Measurements from ENCODE around the gene HDAC4. TPM values are rescaled to one million over a fixed set of nuclear protein-coding genes. Genes with fewer than 3 reads are reported as not detected.

Gene HDAC4
- total and polyA plus RNA-seq, 2 donors (not counting 1 experiment from before 2014, with no cell fraction given), result 13.5 to 46.0 TPM

DNA sequence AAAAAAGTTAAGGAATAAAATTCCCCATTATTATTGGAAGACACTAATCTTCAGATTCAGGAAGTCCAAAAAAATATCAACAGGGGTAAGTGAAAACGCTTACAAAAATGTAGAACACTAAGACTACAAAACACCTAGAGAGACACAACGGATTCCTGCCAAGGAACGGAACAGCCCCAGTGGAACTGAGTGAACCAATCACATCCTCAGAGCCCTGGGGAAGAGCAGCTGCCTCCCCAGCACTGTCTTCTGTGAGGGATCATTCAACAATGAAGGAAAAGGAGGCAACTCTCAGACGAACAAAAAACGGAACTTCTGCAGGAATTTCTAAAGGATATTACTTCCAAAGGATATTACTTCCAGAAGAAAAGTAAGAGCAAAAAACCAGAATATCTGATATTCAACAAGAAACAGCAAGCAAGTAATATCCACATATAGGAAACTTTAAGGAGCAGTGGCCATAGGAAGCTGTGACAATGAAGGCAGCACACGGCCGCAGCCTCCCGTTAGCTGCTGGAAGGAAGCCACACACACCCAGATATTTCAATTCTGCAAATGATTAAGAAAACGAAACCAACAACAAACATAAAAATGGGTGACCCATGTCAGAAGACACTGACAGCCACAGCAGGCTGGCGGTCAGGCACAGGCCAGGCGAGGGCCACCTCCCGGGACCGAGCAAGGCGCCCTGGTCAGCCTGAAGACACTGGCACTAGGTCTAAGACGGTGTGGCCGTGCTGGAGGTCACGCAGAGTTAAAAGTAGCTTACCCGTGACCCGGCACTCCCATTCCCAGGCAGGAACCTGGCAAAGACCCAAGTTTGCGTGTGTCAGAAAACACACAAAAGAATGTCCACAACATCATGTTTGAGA is 81.8 kb downstream of the HDAC4 start:
- peak; percentile 10 for ATAC-seq (ENCODE audit: low read depth)

More for the DNA sequence above, 81.8 kb downstream of the HDAC4 start:
- H3K4me1 ChIP-seq (ENCODE audit: control insufficient read depth in 2 of 2, insufficient read depth in 2 of 2, low read length in 2 of 2), result peaks cover 13 to 24% of the 10 kb centered on the region in 2 donors
- intact Hi-C loops (cut with micrococcal nuclease), result no loop called here
- WGBS (ENCODE audit: insufficient coverage), result 48% methylated on average over 18 of the region's 20 CpGs
- peaks cover 39% of the 10 kb centered on the region for H3K79me2 ChIP-seq (ENCODE audit: control insufficient read depth, insufficient read depth, low read length)
- H4K20me1 ChIP-seq (ENCODE audit: control insufficient read depth, insufficient read depth, low read length, poor library complexity, severe bottlenecking), result no peaks in the 10 kb centered on the region
- H3K36me3 ChIP-seq (replicated peaks in 1 of 2; ENCODE audit: control extremely low read depth in 1 of 2, control insufficient read depth in 1 of 2, extremely low read depth in 1 of 2, insufficient read depth in 2 of 2, low read length in 1 of 2), result no peaks in the 10 kb centered on the region
- Mint-ChIP-seq H3K27me3 (no peaks in the 10 kb centered on the region), H3K4me1 (peaks cover 37% of the 10 kb centered on the region), H3K27ac (no peak overlapping the region), H3K4me3 (peak overlapping the region; percentile 75), H3K9me3 (ENCODE audit: insufficient read depth) (peaks cover 2% of the 10 kb centered on the region)
- H3K9me3 ChIP-seq (ENCODE audit: control extremely low read depth in 1 of 3, control insufficient read depth in 2 of 3, insufficient read depth in 1 of 3, low read length in 2 of 3), result peaks cover 0 to 12% (median 8%) of the 10 kb centered on the region in 3 donors
- H3K9ac ChIP-seq (ENCODE audit: low read length), result no peak overlapping the region
- no peak for TF ChIP-seq EZH2 (IDR thresholded peaks at IDR 0.05; ENCODE audit: borderline replicate concordance, insufficient read depth, low read depth, low read length, poor library complexity, severe bottlenecking)
- TF ChIP-seq, protein P1, sequence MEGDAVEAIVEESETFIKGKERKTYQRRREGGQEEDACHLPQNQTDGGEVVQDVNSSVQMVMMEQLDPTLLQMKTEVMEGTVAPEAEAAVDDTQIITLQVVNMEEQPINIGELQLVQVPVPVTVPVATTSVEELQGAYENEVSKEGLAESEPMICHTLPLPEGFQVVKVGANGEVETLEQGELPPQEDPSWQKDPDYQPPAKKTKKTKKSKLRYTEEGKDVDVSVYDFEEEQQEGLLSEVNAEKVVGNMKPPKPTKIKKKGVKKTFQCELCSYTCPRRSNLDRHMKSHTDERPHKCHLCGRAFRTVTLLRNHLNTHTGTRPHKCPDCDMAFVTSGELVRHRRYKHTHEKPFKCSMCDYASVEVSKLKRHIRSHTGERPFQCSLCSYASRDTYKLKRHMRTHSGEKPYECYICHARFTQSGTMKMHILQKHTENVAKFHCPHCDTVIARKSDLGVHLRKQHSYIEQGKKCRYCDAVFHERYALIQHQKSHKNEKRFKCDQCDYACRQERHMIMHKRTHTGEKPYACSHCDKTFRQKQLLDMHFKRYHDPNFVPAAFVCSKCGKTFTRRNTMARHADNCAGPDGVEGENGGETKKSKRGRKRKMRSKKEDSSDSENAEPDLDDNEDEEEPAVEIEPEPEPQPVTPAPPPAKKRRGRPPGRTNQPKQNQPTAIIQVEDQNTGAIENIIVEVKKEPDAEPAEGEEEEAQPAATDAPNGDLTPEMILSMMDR (IDR thresholded peaks at IDR 0.05), result no peak
- ChIA-PET CTCF (interaction anchor here (1.0 to 1.6 kb wide), 2 partner anchors 52 to 97 kb away, joined by 3 to 4 read pairs; no protein-coding TSS in a partner anchor), POLR2A (no interaction called here)
- peak; percentile 55 for DNase-seq
- peak overlapping the region; percentile 11 to 48 for H3K27ac ChIP-seq (ENCODE audit: low read length in 2 of 2)
- H3K4me3 ChIP-seq (ENCODE audit: control extremely low read depth in 1 of 5, extremely low read depth in 1 of 5, insufficient read depth in 1 of 5, low read depth in 2 of 5, low read length in 4 of 5), result peak overlapping the region in 3 of 5 experiments; percentile 3 to 31 (median 18)
- H2AFZ ChIP-seq (ENCODE audit: insufficient read depth, low read depth, low read length, poor library complexity, severe bottlenecking), result peak overlapping the region; percentile 17
- peak overlapping the region; percentile 49 for H3K4me2 ChIP-seq (replicated peaks; ENCODE audit: low read depth, low read length, poor library complexity, severe bottlenecking)
- no peaks in the 10 kb centered on the region for H3K27me3 ChIP-seq (replicated peaks in 1 of 4; ENCODE audit: control extremely low read depth in 1 of 4, control insufficient read depth in 3 of 4, insufficient read depth in 4 of 4, low read length in 3 of 4)
